H9 (cell line): ENCODE data around the gene DOCK9. TPM values are rescaled to one million over a fixed set of nuclear protein-coding genes. Genes with fewer than 3 reads are reported as not detected.

Experiments used
- DNase-seq: peaks from one replicate; pipeline ENCODE4 v3.0.0-alpha.2; 2017
- H2AFZ ChIP-seq: one replicate; pipeline ENCODE4 v1.6.1; 2013; ENCODE audit warnings: mild to moderate bottlenecking, low read length, control low read depth, moderate library complexity
- H2AK5ac ChIP-seq: 2 replicates; pipeline ENCODE4 v1.6.1; 2013; ENCODE audit warnings: low read length, control low read depth, mixed read lengths; ENCODE audit not compliant: insufficient read length
- H2BK120ac ChIP-seq: one replicate; pipeline ENCODE4 v1.6.1; 2013; ENCODE audit warnings: low read depth, mild to moderate bottlenecking, low read length, control low read depth, inconsistent platforms; ENCODE audit not compliant: poor library complexity, severe bottlenecking
- H2BK12ac ChIP-seq: 2 replicates; pipeline ENCODE4 v1.6.1; 2013; ENCODE audit warnings: low read length, control low read depth, mixed read lengths, low read depth; ENCODE audit not compliant: insufficient read length
- H2BK15ac ChIP-seq: 2 replicates; pipeline ENCODE4 v1.6.1; 2013; ENCODE audit warnings: low read depth, low read length, control low read depth
- H2BK20ac ChIP-seq: one replicate; pipeline ENCODE4 v1.6.1; 2013; ENCODE audit warnings: low read depth, mild to moderate bottlenecking, low read length, control low read depth, inconsistent platforms; ENCODE audit not compliant: poor library complexity, severe bottlenecking
- H2BK5ac ChIP-seq: 2 replicates; pipeline ENCODE4 v1.6.1; 2013; ENCODE audit warnings: low read length, control low read depth, mixed read lengths; ENCODE audit not compliant: insufficient read length
- H3K14ac ChIP-seq: 2 replicates; pipeline ENCODE4 v1.6.1; 2013; ENCODE audit warnings: low read length, control low read depth; ENCODE audit not compliant: insufficient read depth
- H3K18ac ChIP-seq: 2 replicates; pipeline ENCODE4 v1.6.1; 2013; ENCODE audit warnings: low read depth, mild to moderate bottlenecking, mixed read lengths, low read length, control low read depth; ENCODE audit not compliant: insufficient read length
- H3K23ac ChIP-seq: 2 replicates; pipeline ENCODE4 v1.6.1; 2013; ENCODE audit warnings: low read length, control low read depth, mixed read lengths, low read depth; ENCODE audit not compliant: insufficient read length
- H3K23me2 ChIP-seq: 2 replicates; pipeline ENCODE4 v1.6.1; 2013; ENCODE audit warnings: low read depth, mild to moderate bottlenecking, mixed read lengths, low read length, control low read depth; ENCODE audit not compliant: insufficient read length, poor library complexity, severe bottlenecking
- H3K27ac ChIP-seq: 2 replicates; pipeline ENCODE4 v1.5.1; 2013; ENCODE audit warnings: low read length, control low read depth, mixed read lengths, low read depth; ENCODE audit not compliant: insufficient read length
- H3K27me3 ChIP-seq: 2 replicates; pipeline ENCODE4 v1.6.1; 2013; ENCODE audit warnings: low read length, control low read depth, inconsistent platforms; ENCODE audit not compliant: insufficient read depth
- H3K4ac ChIP-seq: 2 replicates; pipeline ENCODE4 v1.6.1; 2013; ENCODE audit warnings: low read depth, mild to moderate bottlenecking, control low read depth, inconsistent platforms, low read length, moderate library complexity
- H3K4me1 ChIP-seq: 2 replicates; pipeline ENCODE4 v1.6.1; 2013; ENCODE audit warnings: low read length, control low read depth, inconsistent platforms; ENCODE audit not compliant: insufficient read depth
- H3K4me2 ChIP-seq: 2 replicates; pipeline ENCODE4 v1.6.1; 2013; ENCODE audit warnings: low read length, control low read depth, mixed read lengths; ENCODE audit not compliant: insufficient read length, insufficient read depth
- H3K56ac ChIP-seq: 2 replicates; pipeline ENCODE4 v1.6.1; 2013; ENCODE audit warnings: low read depth, mild to moderate bottlenecking, mixed read lengths, low read length, control low read depth; ENCODE audit not compliant: insufficient read length
- H3K79me1 ChIP-seq: 2 replicates; pipeline ENCODE4 v1.6.1; 2013; ENCODE audit warnings: low read depth, mild to moderate bottlenecking, moderate library complexity, low read length, control low read depth, inconsistent platforms; ENCODE audit not compliant: insufficient read depth, poor library complexity, severe bottlenecking
- H3K79me2 ChIP-seq: 2 replicates; pipeline ENCODE4 v1.6.1; 2013; ENCODE audit warnings: low read length, control low read depth, inconsistent platforms; ENCODE audit not compliant: insufficient read depth
- H3K9ac ChIP-seq: 2 replicates; pipeline ENCODE4 v1.6.1; 2013; ENCODE audit warnings: low read length, control low read depth, mixed read lengths; ENCODE audit not compliant: insufficient read length; ENCODE audit errors: extremely low read depth
- H3K9me3 ChIP-seq: one replicate; pipeline ENCODE4 v1.6.1; 2013; ENCODE audit warnings: low read depth, low read length, inconsistent platforms; ENCODE audit not compliant: control insufficient read depth
- H3T11ph ChIP-seq: one replicate; pipeline ENCODE4 v1.6.1; 2013; ENCODE audit warnings: mild to moderate bottlenecking, low read length, control low read depth, inconsistent platforms
- H4K20me1 ChIP-seq: one replicate; pipeline ENCODE4 v1.6.1; 2013; ENCODE audit not compliant: control insufficient read depth, insufficient read length, insufficient read depth
- H4K5ac ChIP-seq: 2 replicates; pipeline ENCODE4 v1.6.1; 2013; ENCODE audit warnings: low read depth, mild to moderate bottlenecking, mixed read lengths, low read length, control low read depth; ENCODE audit not compliant: insufficient read length
- H4K8ac ChIP-seq: replicated peaks from 2 replicates; pipeline ENCODE4 v1.6.1; 2013; ENCODE audit warnings: low read length, control low read depth, mixed read lengths, low read depth; ENCODE audit not compliant: insufficient read length
- H4K91ac ChIP-seq: 2 replicates; pipeline ENCODE4 v1.6.1; 2013; ENCODE audit warnings: low read depth, mild to moderate bottlenecking, moderate library complexity, mixed read lengths, low read length, control low read depth; ENCODE audit not compliant: insufficient read length
- H3K27ac Mint-ChIP-seq, 3 experiments: 2 replicates in 2 of 3; 3 replicates in 1 of 3; pipeline ENCODE4 v1.8.0; 2020 to 2021; ENCODE audit warnings: mixed read lengths in 3 of 3, mild to moderate bottlenecking in 1 of 3, moderate library complexity in 1 of 3
- H3K27me3 Mint-ChIP-seq: 2 replicates; pipeline ENCODE4 v1.8.0; 2021; ENCODE audit warnings: low read depth, mild to moderate bottlenecking, moderate library complexity, mixed read lengths
- H3K36me3 Mint-ChIP-seq, 3 experiments: 2 replicates in 2 of 3; 3 replicates in 1 of 3; pipeline ENCODE4 v1.8.0; 2020 to 2021; ENCODE audit warnings: low read depth in 3 of 3, mixed read lengths in 3 of 3; ENCODE audit not compliant: insufficient read depth in 1 of 3
- H3K4me1 Mint-ChIP-seq, 2 experiments: 2 replicates each; pipeline ENCODE4 v1.8.0; 2020; ENCODE audit warnings: mixed read lengths in 2 of 2
- H3K4me3 Mint-ChIP-seq, 2 experiments: 2 replicates in 1 of 2; 3 replicates in 1 of 2; pipeline ENCODE4 v1.8.0; 2020 to 2021; ENCODE audit warnings: mild to moderate bottlenecking in 2 of 2, mixed read lengths in 2 of 2, moderate library complexity in 1 of 2
- H3K9me3 Mint-ChIP-seq, 2 experiments: 2 replicates in 1 of 2; 3 replicates in 1 of 2; pipeline ENCODE4 v1.8.0; 2020; ENCODE audit warnings: mild to moderate bottlenecking in 2 of 2, mixed read lengths in 2 of 2, moderate library complexity in 1 of 2
- CTCF ChIP-seq: fragments of 200-600 bp; sonication (generic); conservative IDR thresholded peaks from 3 replicates; pipeline ENCODE4 v1.8.0; 2021; ENCODE audit warnings: antibody characterized with exemption, mild to moderate bottlenecking
- WGBS: extraction: QIAGEN DNeasy Blood & Tissue Kit; methylation state at CpG from one replicate; pipeline ENCODE4 v1.1.7; 2013; ENCODE audit warnings: missing lambda C conversion rate, low lambda C conversion rate, mixed read lengths; ENCODE audit not compliant: insufficient read length; ENCODE audit errors: extremely low coverage; 5-methylcytosine and 5-hydroxymethylcytosine counted together
- total RNA-seq: library from RNA; stranded (reverse); gene quantifications from 2 replicates; pipeline ENCODE4 v1.2.1, GENCODE V29; 2021

Gene DOCK9
- total RNA-seq, 1 experiment from 2014 or later: 23.0 TPM

- Mint-ChIP-seq H3K27me3 (no peaks in the 10 kb centered on the region), H3K36me3 (peaks cover 0 to 6% (median 4%) of the 10 kb centered on the region in 3 experiments; a peak in 3 of 7 replicates), H3K9me3 (no peaks in the 10 kb centered on the region), H3K4me1 (peaks cover 15 to 20% of the 10 kb centered on the region in 2 experiments), H3K27ac (peak overlapping the region in 1 of 3 experiments; percentile 92; a peak in 1 of 7 replicates), H3K4me3 (no peak overlapping the region)
- Histone ChIP-seq H2BK12ac (no peak overlapping the region), H3T11ph (no peak overlapping the region), H3K18ac (no peak overlapping the region), H3K4me1 (peaks cover 6% of the 10 kb centered on the region; the same call in 1 of the 2 replicates), H2BK120ac (no peak overlapping the region), H3K23ac (no peak overlapping the region), H3K79me2 (no peaks in the 10 kb centered on the region), H3K27ac (no peak overlapping the region), H3K4me2 (no peak overlapping the region), H4K91ac (no peak overlapping the region), H2AFZ (no peak overlapping the region), H3K79me1 (no peaks in the 10 kb centered on the region), H3K4ac (no peak overlapping the region), H4K8ac (no peak overlapping the region), H3K56ac (no peak overlapping the region), H2BK15ac (no peak overlapping the region), H3K27me3 (no peaks in the 10 kb centered on the region), H3K9me3 (no peaks in the 10 kb centered on the region), H3K23me2 (no peaks in the 10 kb centered on the region), H3K9ac (no peak overlapping the region), H4K20me1 (no peaks in the 10 kb centered on the region), H2BK20ac (no peak overlapping the region), H2AK5ac (no peak overlapping the region), H4K5ac (no peak overlapping the region), H2BK5ac (no peak overlapping the region), H3K14ac (no peak overlapping the region)
- TF ChIP-seq CTCF: no peak
- no peak for DNase-seq
- WGBS: no CpG with 5 or more reads among the region's 11 CpGs
Measured at GRCh38 chr13:98809345-98809777, 168.5 kb downstream of the DOCK9 start.
